ENCODE data around the gene C16orf89.
A peak's percentile ranks its signal among the peaks of the same experiment; 100 is the strongest.
"Not testable (repeated sequence)": the region's sequence is repeated elsewhere in the genome, so short reads cannot be mapped to it uniquely, and the experiment has no call there.

C16orf89 gene

DNA sequence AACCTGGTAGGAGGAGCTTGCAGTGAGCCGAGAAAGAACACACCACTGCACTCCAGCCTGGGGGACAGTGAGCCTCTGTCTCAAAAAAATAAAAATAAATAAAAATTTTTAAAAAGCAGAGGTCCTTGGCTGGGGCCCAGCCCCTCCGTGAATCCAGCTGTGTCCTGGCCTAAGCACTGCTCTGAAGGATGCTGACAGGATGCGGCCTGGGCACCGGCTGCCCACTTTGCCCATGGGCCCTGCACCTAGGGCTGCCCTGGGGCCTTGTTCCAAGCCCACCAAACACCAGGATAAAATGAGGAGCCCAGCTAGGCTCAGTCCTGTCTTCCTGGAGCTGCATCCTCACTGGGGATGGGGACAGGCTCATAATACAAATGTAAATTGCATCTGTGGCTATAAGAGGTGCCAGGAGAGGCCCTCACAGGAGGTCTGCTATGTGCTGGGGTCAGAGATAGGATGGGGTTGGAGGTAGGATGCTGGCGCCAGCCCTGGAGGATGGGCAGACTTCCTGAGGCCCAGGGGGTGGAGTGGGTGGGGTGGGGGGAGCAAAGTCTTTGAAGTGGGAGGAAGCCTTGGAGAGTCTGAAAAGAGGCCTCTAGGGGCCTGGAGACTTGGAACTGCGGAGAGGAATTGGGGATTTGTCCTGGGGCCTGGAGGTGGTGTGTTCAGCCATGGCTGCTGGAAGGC lies 6.2 kb downstream of the C16orf89 start:
- no peak for DNase-seq

DNA sequence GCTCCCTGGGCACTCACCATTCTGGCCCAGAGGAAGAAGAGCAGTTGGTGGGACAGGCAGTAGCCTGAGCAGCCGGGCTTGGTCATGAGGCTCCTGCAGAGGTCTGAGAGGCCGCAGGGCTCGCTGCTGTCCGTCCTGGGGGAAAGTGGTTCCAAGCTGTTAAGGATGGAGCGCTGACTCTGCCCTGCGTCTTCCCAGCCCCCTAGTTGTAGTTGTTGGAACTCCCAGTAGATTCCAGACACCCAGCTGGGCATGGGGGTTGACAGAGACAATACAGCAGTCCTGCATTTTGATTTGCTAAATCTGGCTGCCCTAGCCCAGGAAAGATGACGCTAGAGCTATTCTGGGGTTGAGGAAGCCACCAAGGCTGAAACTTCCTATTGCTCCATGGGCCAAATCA lies 7.3 kb downstream of the C16orf89 start:
- DNase-seq = no peak

DNA sequence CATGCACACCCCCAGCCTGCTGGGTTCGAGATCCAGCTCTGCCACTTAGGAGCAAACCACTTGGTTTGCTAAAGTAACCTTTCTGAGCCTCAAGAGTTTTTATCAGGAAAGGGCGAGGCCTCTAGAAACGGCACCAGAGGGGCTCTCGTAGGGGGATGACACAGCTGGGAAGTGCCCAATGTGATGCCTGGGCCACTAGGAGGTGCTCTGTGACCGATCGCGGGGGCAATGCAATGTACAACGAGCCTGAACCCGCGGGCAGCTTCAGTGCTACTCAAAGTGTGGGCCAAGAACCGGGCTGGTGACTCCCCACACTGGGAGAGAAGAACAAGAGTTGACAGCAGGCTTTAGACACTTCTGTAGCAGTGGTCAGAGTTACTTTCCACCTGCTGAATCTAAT lies 9.4 kb downstream of the C16orf89 start:
- DNase-seq = no peak

DNA sequence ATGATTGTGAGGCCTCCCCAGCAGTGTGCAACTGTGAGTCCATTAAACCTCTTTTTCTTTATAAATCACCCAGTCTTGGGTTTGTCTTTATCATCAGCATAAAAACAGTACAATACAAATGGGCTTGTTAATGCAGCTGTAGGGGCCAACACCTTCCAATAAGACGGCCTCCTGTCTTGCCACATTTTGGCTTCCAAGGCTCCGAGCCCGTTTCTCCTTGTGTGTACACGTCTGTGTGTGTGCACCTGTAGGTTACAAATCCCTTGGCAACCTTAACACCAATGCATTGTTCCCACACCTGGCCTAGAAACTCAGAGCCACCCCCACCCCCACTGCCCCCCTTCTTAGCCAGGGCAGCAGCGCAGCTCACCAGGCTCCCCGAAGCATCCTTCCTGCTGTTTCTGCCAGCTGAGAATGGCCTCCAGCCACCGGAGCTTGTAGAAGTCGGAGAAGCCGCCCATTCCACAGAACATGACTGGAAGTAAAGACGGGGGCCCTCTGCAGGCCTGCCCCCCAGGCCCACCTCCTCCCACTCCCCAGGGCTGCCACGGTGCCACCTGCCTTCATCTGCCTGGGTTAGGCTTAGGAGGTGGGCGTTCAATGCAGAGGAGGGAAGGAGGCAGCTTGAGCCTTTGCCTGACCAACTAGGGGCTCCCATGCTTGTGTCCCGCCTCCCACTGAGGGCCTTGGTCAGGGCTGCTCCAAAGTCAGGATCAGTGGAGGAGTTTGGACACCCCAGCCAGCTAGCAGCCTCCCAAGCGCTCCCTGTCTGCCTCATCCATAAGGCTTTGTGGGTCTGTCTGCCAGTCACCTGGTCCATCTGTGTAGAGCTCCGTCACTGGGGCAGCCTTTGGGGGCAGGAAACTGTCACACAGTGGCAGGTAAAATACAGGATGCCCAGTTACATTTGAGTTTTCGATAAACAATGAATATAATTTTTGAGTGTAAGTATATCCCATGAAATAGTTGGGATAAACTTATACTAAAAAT lies 10.6 kb downstream of the C16orf89 start:
- DNase-seq = no peak

DNA sequence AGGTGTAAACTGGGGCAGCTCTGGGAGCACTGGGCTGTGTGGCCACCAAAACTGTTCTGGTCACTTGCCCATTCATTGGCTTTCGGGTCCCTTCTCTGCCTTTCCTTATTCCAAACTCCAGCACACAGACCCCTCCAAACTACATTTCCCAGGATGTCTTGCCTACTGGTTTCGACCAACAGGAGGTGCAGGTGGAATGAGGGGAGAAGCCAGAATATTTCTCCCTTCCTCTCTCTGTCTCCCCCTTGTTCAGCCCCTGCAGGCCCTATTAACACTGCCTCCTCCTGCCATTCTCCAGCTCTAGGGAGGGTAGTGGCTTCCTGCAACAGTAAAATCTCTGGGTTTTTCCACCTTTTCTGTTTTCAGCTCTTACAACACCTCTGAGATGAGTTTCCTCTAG lies 18.8 kb downstream of the C16orf89 start:
- DNase-seq = no peak

DNA sequence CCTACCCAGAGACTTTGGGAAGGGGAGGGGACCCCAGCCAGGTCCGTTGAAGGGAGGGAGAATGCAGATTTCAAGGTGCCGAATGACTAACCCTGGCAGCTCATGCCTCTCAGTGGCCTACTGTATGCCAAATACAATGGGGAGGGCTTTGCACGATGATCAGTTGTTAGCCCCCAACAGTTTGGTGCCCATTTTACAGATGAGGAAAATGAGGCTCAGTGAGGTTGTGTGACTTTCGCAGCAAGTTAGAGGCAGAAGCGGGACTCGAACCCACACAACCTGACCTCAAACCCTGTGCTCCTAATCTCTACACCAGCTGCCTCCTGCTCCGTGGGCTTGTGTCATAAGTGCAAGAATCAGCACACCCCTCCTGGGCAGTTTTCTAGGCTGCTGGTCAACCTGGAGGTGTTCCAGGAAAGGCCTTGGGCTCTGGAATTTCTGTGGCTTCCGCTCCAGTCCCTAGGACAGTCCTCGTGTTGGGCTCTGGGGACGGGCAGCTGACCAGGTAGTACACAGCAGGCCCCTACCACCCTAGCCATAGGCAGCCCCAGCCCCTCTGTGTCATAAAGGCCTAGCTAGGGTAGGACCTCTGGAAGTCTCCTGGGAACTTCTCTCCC lies 20.1 kb downstream of the C16orf89 start:
- DNase-seq = no peak

DNA sequence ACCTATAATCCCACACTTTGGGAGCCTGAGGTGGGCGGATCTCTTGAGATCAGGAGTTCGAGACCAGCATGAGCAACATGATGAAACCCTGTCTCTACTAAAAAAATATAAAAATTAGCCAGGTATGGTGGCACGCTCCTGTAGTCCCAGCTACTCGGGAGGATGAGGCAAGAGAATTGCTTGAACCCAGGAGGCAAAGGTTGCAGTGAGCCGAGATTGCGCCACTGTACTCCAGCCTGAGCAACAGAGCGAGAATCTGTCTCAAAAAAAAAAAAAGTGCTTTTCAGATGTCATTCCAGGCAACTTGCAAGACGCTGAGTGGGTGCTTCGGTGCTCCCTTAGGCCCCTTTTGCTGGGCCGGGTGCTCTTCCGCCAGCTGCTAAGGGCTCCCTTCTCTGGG lies 21.2 kb downstream of the C16orf89 start:
- DNase-seq = not testable (repeated sequence)

DNA sequence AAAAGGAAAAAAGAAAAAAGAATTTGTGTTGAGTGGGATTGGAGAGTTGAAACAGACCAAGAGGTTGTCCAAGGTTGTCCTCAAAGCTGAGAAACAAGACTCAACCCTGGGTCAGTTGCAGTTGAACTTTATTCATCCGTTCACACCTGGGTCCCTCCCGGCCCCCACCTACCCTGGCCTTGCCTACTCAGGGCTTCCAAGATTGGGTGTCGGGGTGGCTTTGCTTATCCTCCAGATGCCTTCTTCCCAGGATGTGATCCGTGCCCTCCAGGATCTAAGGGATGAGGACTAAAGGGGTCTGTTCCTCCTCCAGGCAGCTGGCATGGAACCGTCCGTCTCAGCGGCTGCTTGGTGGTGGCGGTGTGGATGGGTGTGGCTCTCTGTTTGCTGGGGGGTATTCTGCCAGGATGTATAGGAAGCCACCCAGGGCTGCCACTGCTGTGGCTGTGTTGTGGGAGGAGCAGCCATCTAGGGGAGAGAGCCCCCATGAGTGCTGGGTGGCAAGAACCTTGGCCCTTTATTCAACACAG lies 21.7 kb downstream of the C16orf89 start:
- no peak for DNase-seq

DNA sequence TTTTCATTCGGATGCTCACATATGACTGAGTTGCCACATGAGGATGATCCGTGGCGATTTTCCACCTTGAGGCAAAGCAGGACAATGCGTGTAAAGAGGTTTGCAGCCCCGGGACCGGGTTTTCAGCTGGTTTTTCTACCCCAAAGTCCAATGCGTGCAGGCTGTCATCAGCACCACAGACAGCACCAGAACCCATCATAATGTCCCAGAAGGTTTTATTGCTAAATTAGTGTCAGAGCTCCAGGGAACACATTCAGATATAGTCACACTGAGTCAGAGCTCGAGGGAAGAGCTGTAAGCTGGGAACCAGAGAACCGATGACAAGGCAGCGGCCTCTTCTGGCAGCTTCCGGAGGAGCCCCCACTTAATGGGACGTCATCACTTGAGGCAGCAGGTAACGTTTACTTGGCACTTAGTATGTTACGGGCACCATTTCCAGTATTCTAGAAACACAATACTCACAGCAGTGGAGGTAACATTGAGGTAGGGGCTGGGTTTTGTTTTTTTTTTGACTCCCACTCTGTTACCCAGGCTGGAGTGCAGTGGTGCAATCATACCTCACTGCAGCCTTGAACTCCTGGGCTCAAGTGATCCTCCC lies 23.1 kb downstream of the C16orf89 start:
- no peak for DNase-seq

DNA sequence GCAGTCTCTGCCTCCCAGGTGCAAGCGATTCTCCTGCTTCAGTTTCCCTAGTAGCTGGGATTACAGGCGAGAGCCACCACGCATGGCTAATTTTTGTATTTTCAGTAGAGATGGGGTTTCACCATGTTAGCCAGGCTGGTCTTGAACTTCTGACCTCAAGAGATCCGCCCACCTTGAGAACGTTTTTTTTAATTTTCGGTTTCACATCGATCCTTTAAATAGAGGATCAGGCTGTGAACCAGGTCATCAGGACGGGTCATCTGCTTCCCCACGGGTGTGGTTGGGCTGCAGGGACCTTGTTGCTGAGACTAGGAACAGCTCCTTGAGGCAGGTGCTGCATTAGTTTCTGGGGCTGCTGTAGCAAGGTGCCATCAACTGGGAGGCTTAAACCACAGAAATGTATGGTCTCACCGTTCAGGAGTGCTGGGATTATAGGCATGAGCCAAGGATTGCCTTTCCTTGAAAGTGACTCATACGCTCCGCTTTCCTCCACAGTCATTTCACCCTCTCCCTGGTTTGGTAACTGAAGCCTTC lies 24.1 kb downstream of the C16orf89 start:
- no peak for DNase-seq

DNA sequence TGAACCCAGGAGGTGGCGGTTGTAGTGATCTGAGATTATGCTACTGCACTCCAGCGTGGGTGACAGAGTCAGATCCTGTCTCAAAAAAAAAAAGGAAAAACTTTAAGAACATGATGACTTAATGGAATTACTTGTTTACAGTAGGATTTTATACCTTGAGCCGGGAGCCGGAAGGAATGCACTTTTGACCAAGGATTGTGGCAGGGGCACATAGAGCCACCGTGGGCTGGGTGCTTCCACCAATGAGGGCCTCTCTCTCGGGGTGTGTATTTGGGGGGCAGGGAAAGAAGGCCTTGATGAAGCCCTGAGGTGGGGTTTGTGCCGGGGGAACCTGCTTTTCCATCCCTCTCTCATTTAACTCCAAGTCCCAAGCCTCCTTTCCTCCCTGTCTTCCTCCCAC lies 25.3 kb downstream of the C16orf89 start:
- DNase-seq = no peak

DNA sequence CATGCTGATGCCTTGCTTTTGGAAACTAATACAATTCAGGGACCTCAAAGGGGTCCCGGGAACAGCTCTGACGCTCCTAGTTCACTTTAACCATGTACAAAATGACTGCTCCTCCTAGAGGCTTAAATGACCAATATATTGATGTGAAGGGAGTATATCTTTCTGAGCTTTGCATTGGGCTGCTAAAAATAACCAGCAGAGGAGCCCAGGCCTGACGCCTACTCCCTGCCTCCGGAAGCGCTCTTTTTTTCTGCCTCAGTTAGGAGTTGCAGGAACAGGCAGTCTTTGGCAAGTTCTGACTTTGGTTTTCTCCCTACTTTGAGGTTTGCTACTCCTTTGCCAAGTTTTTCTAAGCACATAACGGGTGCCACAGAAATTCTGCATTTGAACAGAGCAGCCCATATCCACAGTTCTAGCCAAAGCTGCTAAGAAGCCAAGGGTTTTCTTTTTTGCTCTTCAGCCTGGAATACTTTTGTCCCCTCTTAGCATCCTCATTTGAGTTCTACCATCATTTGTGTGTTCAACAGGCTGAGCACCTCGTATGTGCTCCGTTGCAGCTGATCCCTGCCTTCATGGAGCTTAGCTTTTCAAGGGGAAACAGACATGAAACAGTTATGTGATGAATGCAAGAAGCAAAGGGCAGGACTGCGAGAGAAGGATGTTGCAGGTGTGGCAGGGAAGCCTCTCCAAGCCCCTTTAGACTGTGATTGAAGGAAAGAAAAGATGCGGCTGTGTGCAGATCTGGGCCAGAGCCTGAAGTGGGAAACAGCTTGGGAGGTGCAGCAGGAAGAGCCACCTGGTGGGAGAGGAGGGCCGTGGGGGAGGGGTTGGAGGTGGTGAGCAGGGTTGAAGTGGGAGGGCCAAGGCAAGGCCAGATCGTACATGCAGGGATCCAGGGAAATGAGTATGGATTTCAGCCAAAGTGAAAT lies 29.3 kb downstream of the C16orf89 start:
- DNase-seq = no peak

DNA sequence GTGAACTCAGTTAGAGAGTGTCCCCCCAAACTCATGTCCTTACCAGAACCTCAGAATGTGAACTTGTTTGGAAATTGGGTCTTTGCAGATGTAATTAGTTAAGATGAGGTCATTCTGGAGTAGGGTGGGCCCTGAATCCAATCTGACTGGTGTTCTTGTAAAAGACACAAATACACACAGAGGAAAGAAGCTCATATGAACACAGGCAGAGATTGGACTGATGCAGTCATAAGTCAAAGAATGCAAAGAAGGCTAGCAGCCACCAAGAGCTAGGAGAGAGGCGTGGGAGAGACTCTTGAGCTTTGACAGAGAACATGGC lies 29.9 kb downstream of the C16orf89 start:
- DNase-seq = no peak

DNA sequence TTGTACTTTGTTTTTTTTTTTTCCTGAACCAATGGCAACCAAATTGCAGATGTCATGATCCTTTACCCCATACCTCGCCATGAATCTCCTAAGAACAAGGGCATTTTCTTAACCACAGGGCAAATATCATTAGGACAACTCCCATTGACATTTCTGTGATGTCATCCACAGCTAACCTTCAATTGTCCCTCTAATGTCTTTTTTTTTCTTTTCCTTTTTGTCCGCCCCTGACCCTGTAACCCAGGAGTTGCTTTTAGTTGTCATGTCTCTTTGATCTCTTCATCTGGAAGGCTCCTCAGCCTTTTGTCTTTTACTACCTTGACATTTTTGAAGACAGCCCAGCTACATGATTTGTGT lies 31.6 kb downstream of the C16orf89 start:
- no peak for DNase-seq

DNA sequence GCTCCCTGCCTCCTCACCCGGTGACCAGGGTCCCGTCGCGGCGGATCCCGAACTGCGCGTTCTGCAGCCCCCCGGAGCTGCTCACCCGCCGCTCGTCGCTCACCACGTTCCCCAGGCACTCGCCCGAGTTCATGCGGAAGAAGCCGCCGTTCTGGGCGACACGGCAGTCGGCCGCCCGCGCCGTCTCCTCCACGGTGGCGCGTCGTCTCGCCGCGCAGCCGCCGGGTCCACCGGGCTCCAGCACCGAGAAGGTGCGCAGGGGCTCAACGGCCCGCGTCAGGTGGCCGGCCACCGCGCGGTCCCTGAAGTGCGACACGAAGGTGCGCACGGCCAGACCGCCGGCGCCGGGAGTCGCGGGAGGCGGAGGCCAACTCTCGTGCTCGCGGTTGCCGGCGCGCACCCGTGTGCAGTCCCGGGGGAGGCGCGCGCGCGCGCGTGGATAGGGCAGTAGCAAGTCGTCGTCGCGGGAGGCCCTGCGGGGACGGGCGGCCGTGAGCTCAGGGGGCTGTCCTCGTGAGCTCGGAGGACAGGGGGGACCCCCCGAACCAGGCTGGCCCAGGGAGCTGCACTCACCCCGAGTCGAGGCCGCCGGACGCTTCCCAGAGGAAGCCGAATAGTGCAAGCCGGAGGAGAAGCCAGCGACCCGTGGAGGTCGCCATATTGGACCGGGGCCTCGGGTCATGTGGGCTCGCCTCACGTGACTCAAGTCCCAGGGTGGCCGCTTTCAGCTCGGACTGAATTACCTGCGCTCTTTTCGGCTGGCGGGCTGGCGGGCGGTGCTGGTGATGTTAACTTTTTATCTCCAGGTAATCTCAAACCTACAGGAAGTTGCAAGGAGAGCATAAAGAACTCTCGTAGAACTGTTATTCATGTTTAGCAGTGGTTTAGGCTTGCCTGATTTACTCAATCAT lies 32.2 kb downstream of the C16orf89 start, which contains the start of gene NAGPA:
NAGPA (minus strand) TSS at position 680 of the 911 bp plus-strand sequence; CDS start at position 659, 21 bp downstream.
- peak; percentile 0 for DNase-seq

DNA sequence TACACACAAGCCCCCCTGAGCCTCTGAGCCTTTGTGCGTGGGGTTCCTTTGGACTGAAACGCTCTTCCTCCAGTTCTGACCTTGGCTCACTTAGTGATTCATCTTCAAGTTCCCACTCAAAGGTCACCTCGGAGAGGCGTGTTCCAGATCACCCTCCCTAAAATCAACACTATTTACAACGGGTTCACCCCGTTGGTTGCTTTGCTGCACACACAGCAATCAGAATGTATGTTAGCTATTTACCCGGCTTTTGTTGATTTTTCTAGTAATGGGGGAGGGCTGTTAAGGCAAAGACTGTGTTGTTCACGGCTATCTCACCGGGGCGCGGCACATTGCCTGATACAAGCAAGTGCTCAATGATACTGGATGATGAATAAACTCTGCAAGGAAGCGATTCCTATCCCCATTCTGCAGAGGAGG lies 33.0 kb downstream of the C16orf89 start:
- no peak for DNase-seq

DNA sequence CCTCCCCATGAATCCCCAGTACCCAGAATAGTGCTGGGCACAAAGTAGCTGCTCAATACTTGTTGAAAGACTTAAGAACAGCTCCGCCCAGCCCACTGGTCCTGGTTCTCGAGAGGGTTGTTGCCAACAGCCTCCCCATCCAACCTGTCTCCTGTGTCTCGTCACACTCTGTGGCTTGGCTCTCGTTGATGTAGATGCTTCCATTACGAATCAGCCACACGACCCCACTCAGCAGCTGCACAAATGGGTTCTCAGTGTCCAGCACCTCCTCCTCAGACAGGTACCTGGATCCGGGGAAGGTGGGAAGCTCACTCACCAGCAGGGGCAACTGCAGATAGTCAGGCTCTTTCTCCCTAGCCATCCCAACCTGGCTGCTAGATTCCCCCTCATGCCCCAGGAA lies 34.2 kb downstream of the C16orf89 start:
- no peak for DNase-seq

DNA sequence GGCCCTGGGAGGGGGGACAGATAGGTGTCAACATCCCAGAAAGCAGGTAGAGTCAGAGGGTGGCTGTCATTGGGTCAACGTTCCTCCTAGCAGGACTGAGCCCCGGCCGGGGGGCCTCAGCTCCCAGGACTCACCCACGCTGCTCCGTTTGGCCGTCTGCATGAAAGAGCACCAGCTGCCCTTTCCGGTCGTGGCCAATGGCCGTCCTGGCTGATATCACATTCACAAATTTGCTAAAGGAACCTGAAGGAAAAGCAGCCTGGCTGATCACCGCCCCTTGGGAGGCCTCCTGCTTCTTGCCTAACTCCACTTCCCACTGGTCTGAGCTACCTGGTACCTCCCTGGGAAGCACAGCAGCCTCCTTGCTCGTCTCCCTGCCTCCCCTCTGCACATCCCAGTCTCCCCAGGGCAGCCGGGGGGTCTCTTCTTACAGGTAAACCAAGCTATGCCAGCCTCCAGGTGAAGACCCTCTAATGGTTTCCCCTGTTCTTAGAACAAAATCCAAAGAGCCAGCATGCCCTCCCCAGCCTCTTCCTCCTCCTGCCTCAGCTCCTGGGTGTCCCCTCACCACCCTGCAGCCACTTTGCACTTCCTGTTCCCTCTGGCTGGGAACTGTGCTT lies 35.4 kb downstream of the C16orf89 start:
- DNase-seq = no peak

DNA sequence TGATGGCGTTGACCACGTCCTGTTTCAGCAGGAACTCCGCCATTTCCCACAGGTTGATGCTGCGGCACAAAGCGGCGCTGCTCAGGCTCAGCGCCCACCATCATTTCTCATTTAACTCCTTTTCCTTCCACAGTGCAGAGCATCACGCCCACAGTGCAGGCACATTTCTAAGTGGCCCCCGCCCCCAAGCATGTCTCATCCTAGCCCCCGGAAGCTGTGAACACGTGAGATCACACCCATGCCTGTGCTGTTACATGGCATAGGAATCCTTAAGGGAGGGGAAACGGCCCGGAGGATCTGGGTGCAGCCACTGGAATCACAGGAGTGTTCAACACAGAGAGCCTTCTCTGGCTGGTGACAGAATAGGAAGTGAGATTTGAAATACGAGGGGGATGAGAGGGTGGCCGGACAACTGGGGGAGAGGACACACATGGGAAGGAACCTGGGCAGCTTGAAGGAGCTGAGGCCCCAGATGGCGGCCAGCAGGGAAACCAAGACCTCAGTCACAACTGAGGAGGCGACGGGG lies 36.7 kb downstream of the C16orf89 start:
- no peak for DNase-seq

Data from NCI-H187 treated with DMSO at 0.1 percent for 48 hours (cell line).